Activated gamma-delta T cell treated with Interleukin-2 at 50 U/mL for 16 hours (primary cell): ENCODE measurements around the gene ANKS1B.
"Not testable (repeated sequence)": the region's sequence is repeated elsewhere in the genome, so short reads cannot be mapped to it uniquely, and the experiment has no call there.

ENCODE experiments used
- DNase-seq: peaks from one replicate; pipeline ENCODE4 v3.0.0-alpha.2; 2020

Gene ANKS1B

GRCh38 chr12:99686142-99686541 lies 298.6 kb downstream of the ANKS1B start:
- DNase-seq: no peak

GRCh38 chr12:99680276-99680675 lies 304.5 kb downstream of the ANKS1B start:
- DNase-seq: no peak

- DNase-seq: no peak
Measured at GRCh38 chr12:99670635-99671034, 314.1 kb downstream of the ANKS1B start.

- no peak for DNase-seq
Measured at GRCh38 chr12:99658671-99659349, 325.9 kb downstream of the ANKS1B start.

DNA sequence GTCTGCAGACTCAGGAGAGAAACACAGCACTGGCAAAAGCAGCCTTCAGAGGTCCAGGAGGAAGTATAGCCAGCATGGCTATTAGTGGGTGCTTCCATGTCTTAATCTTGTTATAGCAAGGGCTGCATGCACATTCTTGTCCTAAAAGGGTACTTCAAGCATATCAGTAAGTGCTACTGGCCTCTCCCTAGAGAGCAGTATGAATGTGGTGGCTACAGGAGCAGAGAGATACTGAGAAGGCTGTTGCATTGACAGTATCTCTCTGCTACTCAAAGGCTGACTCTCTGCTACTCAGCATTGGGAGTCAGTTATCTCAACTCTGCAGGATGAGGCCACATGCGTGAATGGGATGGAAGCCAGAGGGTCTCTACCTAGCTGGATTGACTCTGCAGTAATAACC lies 335.2 kb downstream of the ANKS1B start:
- DNase-seq: no peak

GRCh38 chr12:99648183-99648582 lies 336.6 kb downstream of the ANKS1B start:
- DNase-seq: no peak

GRCh38 chr12:99647453-99647852 lies 337.3 kb downstream of the ANKS1B start, which contains the start of gene GARIN6:
Gene GARIN6, plus strand, starts transcription at chr12:99647753. Its CDS starts 422 bp downstream, at chr12:99648175.
- no peak for DNase-seq

- no peak for DNase-seq
Measured at GRCh38 chr12:99644629-99645028, 340.1 kb downstream of the ANKS1B start.

GRCh38 chr12:99627459-99627858 lies 357.3 kb downstream of the ANKS1B start:
- DNase-seq: no peak

DNA sequence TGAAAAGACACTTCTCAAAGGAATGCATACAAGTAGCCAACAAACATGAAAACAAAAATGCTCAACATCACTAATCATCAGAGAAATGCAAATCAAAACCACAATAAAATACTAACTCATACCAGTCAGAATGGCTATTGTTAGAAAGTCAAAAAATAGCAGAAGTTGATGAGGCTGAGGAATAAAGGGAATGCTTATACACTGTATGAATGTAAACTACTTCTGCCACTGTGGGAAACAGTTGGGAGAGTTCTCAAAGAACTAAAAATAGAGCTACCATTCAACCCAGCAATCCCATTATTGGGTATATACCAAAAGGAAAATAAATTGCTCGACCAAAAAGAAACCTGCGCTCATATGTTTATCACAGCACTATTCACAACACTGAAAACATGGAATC lies 360.1 kb downstream of the ANKS1B start:
- not testable (repeated sequence) for DNase-seq

DNA sequence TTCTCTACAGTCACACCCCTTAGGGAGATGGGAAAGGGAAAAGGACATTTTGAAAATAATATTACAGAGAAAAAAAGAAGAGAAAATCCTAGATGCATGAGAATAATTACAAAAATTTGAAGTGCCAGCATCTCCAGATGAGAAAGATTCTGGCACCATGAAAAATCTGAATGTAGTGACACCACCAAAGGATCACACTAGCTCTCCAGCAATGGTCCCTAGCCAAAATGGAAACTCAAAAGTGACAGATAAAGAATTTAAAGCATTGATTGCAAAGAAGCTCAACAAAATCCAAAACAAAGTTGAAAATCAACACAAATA lies 364.6 kb downstream of the ANKS1B start:
- no peak for DNase-seq

DNA sequence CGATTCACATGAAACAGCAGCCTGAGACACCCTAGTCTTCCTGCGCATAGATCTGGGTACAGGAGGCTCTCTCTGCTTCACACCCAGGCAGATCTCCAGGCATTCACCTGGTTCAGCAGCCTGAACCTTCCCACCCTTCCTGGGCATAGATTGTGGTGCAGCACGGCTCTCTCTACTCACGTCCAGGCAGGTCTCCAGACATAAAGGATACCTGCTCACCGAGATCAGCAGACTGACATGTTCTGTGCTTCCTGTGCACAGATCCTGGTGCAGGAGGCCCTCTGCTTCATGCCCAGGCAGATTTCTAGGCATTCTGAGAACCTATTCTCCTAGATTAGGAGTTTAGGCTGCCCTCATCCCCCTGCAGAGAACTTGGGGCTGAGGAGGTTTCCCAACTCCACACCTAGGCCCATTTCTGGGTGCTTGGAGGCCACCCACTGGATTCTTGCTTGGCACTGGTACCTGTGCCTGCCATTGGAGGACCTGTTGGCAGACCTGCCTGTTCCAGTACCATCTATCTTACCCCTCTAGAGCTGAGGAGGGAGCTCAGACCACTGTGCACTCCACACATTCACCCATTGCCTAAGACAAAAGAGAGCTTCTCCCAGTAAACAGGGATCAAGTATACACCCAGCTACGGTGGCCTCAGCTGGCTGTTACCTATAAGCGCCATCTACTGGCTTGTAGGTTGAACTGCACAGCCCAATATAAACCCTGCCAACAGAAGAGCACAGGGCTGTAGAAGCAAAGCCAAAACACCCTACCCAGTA lies 365.2 kb downstream of the ANKS1B start:
- no peak for DNase-seq

- DNase-seq: no peak
Measured at GRCh38 chr12:99618657-99619056, 366.1 kb downstream of the ANKS1B start.

DNA sequence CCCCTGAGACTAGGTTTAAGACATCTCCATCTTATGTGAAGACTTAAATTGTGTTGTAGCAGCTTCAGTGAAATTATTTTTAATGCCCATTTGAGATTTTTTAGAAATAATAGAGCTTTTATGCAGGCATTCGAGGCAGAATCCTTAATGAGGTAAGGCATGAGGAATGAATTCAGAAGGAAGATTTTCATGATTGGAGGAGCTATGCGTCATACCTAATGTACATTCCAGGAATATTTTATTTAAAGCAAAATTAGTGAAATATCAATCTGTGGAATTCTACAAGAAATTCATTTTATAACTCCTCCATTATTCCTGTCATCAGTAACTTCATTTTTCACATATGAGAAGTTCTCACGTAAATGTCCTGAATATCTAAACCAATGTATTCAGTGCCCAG lies 373.1 kb downstream of the ANKS1B start:
- no peak for DNase-seq

GRCh38 chr12:99611117-99611516 lies 373.6 kb downstream of the ANKS1B start:
- no peak for DNase-seq

GRCh38 chr12:99609455-99610181 lies 375.1 kb downstream of the ANKS1B start:
- DNase-seq: no peak

DNA sequence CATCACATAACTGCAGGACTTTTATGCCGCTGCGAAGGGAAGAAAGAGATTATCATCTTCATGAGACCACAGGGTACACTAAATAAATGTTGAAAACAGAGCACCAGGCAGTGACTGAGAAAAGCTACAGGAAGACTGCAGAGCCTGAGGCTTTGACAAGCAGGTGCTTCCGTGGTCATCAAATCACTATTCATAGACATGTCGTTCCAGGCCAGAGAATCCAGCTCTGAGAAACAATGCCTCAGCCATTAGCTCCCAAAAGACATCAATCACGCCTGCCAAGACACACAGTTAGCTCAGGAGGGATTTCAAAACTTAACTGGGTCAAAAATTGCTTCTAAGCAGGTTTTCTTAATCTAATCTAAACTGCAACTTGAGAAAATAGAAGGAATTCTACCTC lies 384.3 kb downstream of the ANKS1B start:
- no peak for DNase-seq

DNA sequence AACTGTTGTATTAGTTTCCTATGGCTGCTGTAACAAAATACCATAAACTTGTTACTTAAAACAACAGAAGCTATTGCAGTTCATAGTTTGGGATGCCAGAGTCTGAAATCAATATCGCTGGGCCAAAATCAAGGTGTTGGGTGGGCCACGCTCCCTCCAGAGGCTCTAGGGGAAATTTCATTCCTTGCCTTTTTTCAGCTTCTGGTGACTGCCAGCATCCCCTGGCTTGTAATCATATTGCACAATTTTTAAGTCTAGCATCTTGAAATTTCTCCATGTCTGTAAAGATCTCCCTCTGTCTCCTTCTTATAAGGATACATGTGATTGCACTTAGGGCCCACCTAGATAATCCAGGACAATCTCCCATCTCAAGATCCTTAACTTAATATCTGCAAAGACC lies 386.0 kb downstream of the ANKS1B start:
- DNase-seq: no peak

DNA sequence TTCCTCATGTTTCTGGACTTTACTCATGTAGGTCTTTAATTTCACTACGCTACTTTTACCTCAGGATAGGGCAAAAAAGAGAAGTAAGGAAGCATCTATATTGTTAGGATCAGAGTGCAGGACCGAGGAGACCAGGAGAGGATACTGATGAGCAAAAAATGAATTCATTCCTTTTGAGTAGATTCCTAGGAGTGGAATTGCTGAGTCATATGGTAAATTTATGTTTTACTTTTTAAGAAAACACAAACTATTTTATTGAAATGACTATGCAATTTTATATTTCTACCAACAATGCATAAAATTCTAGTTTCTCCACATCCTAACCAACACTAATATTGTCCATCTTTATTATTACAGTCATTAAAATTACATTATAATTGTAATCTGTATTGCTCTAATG lies 388.0 kb downstream of the ANKS1B start:
- no peak for DNase-seq

- not testable (repeated sequence) for DNase-seq
Measured at GRCh38 chr12:99577125-99577524, 407.6 kb downstream of the ANKS1B start.

- DNase-seq: no peak
Measured at GRCh38 chr12:99573980-99574379, 410.8 kb downstream of the ANKS1B start.

- no peak for DNase-seq
Measured at GRCh38 chr12:99567072-99567471, 417.7 kb downstream of the ANKS1B start.

DNA sequence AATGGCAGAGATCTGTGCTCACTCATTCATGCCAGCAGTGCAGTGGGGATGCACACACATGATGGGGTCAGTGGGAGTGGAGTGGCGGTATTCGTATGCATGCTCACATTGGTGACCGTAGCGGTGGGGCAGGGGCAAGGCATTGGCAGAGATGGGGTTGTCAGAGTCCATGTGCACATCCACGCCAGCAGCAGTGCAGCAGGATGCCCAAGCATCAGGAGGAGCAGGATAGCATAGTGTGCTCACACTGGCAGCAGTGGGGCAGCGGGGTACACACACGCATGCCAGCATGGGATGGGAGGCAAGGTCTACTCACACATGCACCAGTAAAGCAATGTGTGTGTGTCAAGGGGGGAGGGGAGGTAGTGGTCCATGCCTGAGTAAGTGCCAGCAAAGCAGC lies 426.6 kb downstream of the ANKS1B start:
- DNase-seq: no peak

- no peak for DNase-seq
Measured at GRCh38 chr12:99553461-99553860, 431.3 kb downstream of the ANKS1B start.
